ENCODE data around the gene ING5.

Gene ING5

GRCh38 chr2:241745276-241745675 lies 43.4 kb downstream of the ING5 start:
- TF ChIP-seq CTCF (IDR thresholded peaks at IDR 0.05): no peak

DNA sequence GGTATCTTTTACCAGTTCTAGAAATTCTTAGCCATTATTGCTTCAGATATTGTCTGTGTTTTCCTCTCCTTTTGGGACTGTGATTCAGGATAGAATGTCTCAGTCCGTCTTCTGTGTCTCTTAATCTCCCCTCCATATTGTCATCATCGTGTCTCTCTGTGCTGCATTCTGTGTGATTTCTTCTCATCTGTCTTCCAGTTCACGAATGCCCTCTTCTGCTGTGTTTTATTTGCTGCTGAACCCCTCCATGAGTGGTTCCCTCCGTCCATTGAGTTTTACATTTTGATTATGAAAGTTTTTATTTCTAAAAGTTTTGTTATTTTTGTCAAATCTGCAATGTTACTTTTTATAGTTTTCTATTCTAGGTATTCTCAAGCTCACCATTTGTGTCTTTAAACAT lies 44.2 kb downstream of the ING5 start:
- TF ChIP-seq CTCF (IDR thresholded peaks at IDR 0.05): no peak

GRCh38 chr2:241748468-241749256 lies 46.8 kb downstream of the ING5 start:
- no peak for TF ChIP-seq CTCF (IDR thresholded peaks at IDR 0.05)

GRCh38 chr2:241750076-241750840 lies 48.4 kb downstream of the ING5 start:
- no peak for TF ChIP-seq CTCF (IDR thresholded peaks at IDR 0.05)

GRCh38 chr2:241751152-241751551 lies 49.3 kb downstream of the ING5 start:
- TF ChIP-seq CTCF (IDR thresholded peaks at IDR 0.05): no peak

- no peak for TF ChIP-seq CTCF (IDR thresholded peaks at IDR 0.05)
These were observed 49.9 kb downstream of the ING5 start for GRCh38 chr2:241751776-241752175.

DNA sequence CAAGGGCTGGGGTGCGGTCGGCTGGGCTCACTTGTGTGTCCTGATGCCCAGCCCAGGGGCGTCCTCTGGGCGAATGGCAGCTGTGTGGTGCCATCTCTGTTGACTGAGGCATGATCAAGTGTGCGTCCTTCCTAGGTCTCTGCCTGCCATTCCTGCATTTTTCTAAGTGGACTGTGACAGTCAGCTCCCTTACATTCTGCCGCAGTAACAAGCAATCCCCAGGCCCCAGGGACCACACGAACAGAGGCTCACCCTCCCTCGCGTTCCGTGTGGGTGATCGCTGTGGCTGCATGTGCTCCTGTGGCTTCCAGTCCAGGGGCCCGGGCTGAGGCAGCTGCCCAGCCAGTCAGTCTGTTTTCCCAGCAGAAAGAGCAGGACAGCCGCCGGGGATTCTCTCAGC lies 50.4 kb downstream of the ING5 start:
- no peak for TF ChIP-seq CTCF (IDR thresholded peaks at IDR 0.05)

All from LNCAP (cell line).